GM13976 (cell line): Measurements from ENCODE around the gene RTN1.

ENCODE experiments used
- DNase-seq: peaks from one replicate; pipeline ENCODE4 v3.0.0; 2012; ENCODE audit warnings: low spot score
- in situ Hi-C: fragments of 300-500 bp; cut with MboI; formaldehyde crosslinking; loops from one replicate; pipeline ENCODE4 v1.12.0; 2022; ENCODE audit warnings: low sequenced_read_pairs, mixed read lengths, inconsistent platforms; ENCODE audit not compliant: unreplicated experiment
- TF ChIP-seq, protein P1 (sequence below): IDR thresholded peaks from 2 replicates; pipeline ENCODE4 v1.5.1; 2012; ENCODE audit warnings: borderline replicate concordance, mild to moderate bottlenecking; ENCODE audit not compliant: insufficient read depth; ENCODE audit errors: extremely low read depth, missing control alignments, control extremely low read depth

RTN1 gene

DNA sequence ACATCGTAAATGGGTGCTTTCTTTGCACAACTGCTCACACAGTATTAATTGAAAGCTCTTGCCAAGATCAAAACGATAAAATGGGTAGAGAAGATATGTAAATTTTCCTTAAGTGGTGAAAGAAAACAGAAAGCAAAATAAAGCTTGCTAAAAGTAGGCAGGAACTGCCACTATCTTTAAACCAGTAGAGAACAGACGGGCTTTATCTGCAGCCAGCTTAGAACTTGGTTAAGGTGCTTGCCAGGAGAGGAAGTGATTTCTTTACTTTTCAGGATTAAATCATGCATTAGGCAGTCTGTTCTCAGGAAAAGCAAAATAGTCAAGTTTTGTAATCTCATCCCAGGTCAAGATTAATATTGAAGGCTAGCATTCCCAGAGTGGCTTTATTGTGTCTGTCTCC lies 237.1 kb downstream of the RTN1 start:
- TF ChIP-seq, protein P1, sequence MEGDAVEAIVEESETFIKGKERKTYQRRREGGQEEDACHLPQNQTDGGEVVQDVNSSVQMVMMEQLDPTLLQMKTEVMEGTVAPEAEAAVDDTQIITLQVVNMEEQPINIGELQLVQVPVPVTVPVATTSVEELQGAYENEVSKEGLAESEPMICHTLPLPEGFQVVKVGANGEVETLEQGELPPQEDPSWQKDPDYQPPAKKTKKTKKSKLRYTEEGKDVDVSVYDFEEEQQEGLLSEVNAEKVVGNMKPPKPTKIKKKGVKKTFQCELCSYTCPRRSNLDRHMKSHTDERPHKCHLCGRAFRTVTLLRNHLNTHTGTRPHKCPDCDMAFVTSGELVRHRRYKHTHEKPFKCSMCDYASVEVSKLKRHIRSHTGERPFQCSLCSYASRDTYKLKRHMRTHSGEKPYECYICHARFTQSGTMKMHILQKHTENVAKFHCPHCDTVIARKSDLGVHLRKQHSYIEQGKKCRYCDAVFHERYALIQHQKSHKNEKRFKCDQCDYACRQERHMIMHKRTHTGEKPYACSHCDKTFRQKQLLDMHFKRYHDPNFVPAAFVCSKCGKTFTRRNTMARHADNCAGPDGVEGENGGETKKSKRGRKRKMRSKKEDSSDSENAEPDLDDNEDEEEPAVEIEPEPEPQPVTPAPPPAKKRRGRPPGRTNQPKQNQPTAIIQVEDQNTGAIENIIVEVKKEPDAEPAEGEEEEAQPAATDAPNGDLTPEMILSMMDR: no peak
- no peak for DNase-seq
- in situ Hi-C loops: loop anchor here (25.0 kb wide), 1 partner anchor 554 kb away; no protein-coding TSS in a partner anchor

DNA sequence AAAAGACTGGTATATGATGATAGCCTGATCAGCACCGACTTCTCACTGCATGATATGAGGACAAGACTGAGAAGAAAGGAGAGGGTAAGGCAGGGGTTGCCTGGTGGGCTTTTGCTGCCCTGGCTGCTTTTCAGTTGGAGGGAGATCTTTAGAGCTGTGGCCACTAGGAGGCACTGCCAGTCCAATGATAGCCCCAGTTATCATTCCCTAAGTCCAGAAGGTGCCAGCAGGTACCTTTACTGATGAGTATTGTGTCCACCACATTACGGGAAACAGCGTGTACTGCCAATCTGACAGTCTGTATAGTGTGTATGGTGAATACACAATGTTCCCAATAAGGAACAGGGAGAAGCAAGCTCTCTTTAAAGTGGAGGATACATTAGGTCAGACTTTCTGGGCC lies 238.2 kb downstream of the RTN1 start:
- in situ Hi-C loops: loop anchor here (25.0 kb wide), 1 partner anchor 555 kb away; no protein-coding TSS in a partner anchor
- TF ChIP-seq, protein P1: peak; percentile 56
- DNase-seq: peak; percentile 55

DNA sequence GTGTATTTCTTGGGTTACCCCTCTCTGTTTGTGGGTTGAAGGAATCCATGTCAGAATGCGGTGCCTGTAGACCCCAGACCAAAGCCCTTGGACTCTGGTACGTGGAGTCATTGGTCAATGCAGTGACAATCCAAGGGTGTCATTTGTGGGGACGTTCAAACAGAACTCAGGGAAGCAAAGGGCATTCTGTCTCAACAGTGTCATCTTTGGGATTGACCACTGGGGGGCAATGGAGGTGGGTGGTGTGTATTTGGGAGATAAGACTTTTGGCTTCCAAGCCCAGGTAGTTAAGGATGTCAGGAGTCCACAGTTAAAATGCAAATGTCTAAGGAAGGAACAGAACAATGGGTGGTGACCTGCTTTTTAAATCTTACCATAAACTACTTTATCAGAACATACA lies 239.3 kb downstream of the RTN1 start:
- in situ Hi-C loops: loop anchor here (25.0 kb wide), 1 partner anchor 556 kb away; no protein-coding TSS in a partner anchor
- DNase-seq: peak; percentile 15
- TF ChIP-seq, protein P1: no peak

DNA sequence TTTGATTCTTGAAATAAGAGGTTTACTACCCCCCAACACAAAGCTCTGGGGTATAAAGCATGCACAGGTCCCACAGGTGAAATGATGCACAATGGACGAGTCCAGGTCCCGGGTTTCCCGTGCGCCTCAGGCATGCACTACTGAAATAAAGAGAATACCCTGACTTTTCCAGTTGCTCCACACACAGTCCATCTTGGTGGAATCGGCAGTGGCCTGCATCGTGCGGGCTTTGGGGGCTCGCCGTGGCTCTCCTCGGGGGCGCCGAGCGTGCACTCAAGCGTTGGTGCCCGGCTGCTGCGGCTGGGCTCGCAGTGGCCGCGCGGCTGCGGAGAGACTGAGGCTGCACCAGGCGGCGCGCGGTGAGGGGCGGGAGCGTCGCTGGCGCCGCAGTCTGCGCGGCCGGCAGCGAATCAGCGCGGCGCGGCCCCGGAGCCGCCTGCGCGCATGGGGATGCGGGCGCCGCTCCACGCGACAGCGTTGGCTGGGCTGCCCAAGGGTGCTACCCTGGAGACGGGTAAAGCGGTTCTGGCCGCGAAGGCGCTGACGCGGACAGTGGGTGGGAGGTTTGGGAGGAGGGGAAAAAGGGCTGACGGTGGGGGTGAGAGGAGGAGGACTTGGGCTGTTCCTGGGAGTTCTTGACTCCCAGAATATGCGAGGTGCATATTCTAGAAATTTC lies 240.2 kb downstream of the RTN1 start:
- TF ChIP-seq, protein P1: no peak
- peak; percentile 11 for DNase-seq
- in situ Hi-C loops: loop anchor here (25.0 kb wide), 1 partner anchor 557 kb away; no protein-coding TSS in a partner anchor

DNA sequence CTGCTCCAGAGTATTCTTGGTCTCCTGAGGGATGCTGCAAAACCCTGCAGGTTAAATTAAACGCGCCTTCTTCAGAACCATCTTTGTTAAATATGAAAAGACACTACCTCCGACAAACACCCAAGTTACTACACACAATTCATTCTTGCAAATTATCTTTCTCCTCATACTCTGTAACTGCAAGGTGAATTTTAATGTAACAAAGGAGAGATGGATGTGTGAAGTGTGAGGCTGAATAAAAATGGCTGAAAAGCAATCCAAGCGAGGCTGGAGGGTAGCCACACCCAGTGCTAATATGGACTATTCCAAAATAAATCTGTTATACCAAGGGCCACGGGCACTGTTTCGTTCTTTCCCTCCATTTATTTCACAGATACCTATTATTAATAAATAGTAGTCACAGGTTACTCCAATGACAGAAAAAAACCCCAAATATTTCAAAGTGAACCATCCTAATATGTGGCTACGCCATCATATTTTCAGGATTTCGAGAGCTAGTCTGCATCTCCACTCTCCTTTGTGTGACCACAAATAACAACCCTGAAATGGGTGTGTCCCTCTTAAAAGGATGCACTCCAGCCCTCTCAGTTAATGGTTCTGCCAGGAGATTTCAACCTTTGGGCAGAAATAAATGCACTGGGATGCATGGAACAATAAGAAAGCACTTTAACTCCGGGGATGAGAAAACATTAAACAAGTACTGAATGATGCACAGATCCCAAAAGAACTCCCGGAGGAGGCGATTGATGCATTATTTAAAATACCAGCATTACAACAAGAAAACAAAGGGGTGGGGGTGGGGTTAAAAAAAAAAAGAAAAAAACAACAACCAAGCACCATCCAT lies 240.9 kb downstream of the RTN1 start:
- TF ChIP-seq, protein P1: no peak
- DNase-seq: no peak
- in situ Hi-C loops: loop anchor here (25.0 kb wide), 1 partner anchor 558 kb away; no protein-coding TSS in a partner anchor

DNA sequence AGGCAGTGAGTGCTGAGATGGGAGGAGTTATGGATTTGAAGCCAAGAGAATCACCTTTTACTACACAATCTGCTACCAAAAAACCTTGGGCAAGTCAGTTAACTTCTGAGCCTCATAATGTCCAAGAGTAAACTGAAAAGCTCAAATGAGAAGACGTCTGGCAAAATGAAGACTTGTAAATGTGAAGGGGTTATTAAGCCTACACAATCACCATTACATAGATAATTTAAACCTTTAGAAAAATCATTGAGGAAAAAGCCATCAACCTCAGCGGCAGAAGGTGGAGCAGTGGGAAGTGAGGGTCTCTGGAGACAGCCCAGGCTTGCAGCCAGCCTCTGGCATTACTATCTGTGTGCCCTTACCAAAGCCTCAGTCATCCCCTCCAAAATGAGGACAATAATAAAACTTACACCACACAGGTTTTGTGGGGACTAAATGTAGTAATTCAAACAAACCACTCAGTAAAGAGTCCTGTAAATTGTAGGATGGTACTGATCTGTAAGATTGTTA lies 243.5 kb downstream of the RTN1 start:
- DNase-seq: no peak
- in situ Hi-C loops: loop anchor here (25.0 kb wide), 1 partner anchor 560 kb away; no protein-coding TSS in a partner anchor
- TF ChIP-seq, protein P1: no peak
